ENCODE results near the gene SLC12A3.
"Not testable (repeated sequence)": the region's sequence is repeated elsewhere in the genome, so short reads cannot be mapped to it uniquely, and the experiment has no call there.

Gene SLC12A3

GRCh38 chr16:56919099-56919800, 54.2 kb downstream of the SLC12A3 start:
- no peak for DNase-seq (ENCODE audit: low read depth in 2 of 2)

- DNase-seq (ENCODE audit: low read depth in 2 of 2) = no peak
Measured at GRCh38 chr16:56921571-56921970, 56.6 kb downstream of the SLC12A3 start.

- no peak for DNase-seq (ENCODE audit: low read depth in 2 of 2)
Measured at GRCh38 chr16:56923481-56924091, 58.6 kb downstream of the SLC12A3 start.

- no peak for DNase-seq (ENCODE audit: low read depth in 2 of 2)
Measured at GRCh38 chr16:56927471-56927870, 62.5 kb downstream of the SLC12A3 start.

- no peak for DNase-seq (ENCODE audit: low read depth in 2 of 2)
Measured at GRCh38 chr16:56929639-56930038, 64.6 kb downstream of the SLC12A3 start.

GRCh38 chr16:56930486-56931270, 65.7 kb downstream of the SLC12A3 start:
- DNase-seq (ENCODE audit: low read depth in 2 of 2) = no peak

GRCh38 chr16:56931271-56931891, 66.4 kb downstream of the SLC12A3 start:
- peak in 1 of 2 donors; percentile 14 for DNase-seq (ENCODE audit: low read depth in 2 of 2)

- DNase-seq (ENCODE audit: low read depth in 2 of 2) = peak; percentile 97 to 98
Measured at GRCh38 chr16:56931892-56932720, 67.1 kb downstream of the SLC12A3 start, which contains the start of gene HERPUD1. TSS of gene HERPUD1 (plus strand) at chr16:56932142. CDS start at chr16:56932245, 103 bp downstream.

GRCh38 chr16:56932721-56933619, 68.0 kb downstream of the SLC12A3 start:
- peak; percentile 12 to 23 for DNase-seq (ENCODE audit: low read depth in 2 of 2)

- no peak for DNase-seq (ENCODE audit: low read depth in 2 of 2)
Measured at GRCh38 chr16:56933828-56934598, 69.0 kb downstream of the SLC12A3 start.

- not testable (repeated sequence) for DNase-seq (ENCODE audit: low read depth in 2 of 2)
Measured at GRCh38 chr16:56934599-56935145, 69.7 kb downstream of the SLC12A3 start.

GRCh38 chr16:56935201-56935600, 70.2 kb downstream of the SLC12A3 start:
- DNase-seq (ENCODE audit: low read depth in 2 of 2) = no peak

GRCh38 chr16:56936491-56936890, 71.5 kb downstream of the SLC12A3 start:
- DNase-seq (ENCODE audit: low read depth in 2 of 2) = no peak

GRCh38 chr16:56936950-56937349, 71.9 kb downstream of the SLC12A3 start:
- DNase-seq (ENCODE audit: low read depth in 2 of 2) = no peak

- DNase-seq (ENCODE audit: low read depth in 2 of 2) = no peak
Measured at GRCh38 chr16:56938664-56939513, 73.9 kb downstream of the SLC12A3 start.

- DNase-seq (ENCODE audit: low read depth in 2 of 2) = no peak
Measured at GRCh38 chr16:56939801-56940200, 74.8 kb downstream of the SLC12A3 start.

- no peak for DNase-seq (ENCODE audit: low read depth in 2 of 2)
Measured at GRCh38 chr16:56941092-56941491, 76.1 kb downstream of the SLC12A3 start.

GRCh38 chr16:56941856-56942331, 76.9 kb downstream of the SLC12A3 start:
- no peak for DNase-seq (ENCODE audit: low read depth in 2 of 2)
